Caki2 (cell line): Measurements from ENCODE around the gene RRM1. TPM values are rescaled to one million over a fixed set of nuclear protein-coding genes. Genes with fewer than 3 reads are reported as not detected.
"Not testable (repeated sequence)": the region's sequence is repeated elsewhere in the genome, so short reads cannot be mapped to it uniquely, and the experiment has no call there.

ENCODE experiments used
- DNase-seq: peaks from one replicate; pipeline ENCODE4 v3.0.0-alpha.2; 2015; ENCODE audit warnings: low read depth
- in situ Hi-C: cut with HindIII; loops from 2 replicates; pipeline ENCODE4 v1.10.0; 2016; ENCODE audit warnings: low sequenced_read_pairs, low pct_unique_long_range_greater_than_20kb, mixed read lengths
- total RNA-seq: library from RNA; depleted of rRNA; stranded (reverse); fragments of >200 nt; shearing (Covaris generic); gene quantifications from 2 replicates; pipeline ENCODE4 v1.2.3, GENCODE V29; 2014; ENCODE audit warnings: low replicate concordance

RRM1 gene
- total RNA-seq, 1 experiment from 2014 or later = 104 TPM

DNA sequence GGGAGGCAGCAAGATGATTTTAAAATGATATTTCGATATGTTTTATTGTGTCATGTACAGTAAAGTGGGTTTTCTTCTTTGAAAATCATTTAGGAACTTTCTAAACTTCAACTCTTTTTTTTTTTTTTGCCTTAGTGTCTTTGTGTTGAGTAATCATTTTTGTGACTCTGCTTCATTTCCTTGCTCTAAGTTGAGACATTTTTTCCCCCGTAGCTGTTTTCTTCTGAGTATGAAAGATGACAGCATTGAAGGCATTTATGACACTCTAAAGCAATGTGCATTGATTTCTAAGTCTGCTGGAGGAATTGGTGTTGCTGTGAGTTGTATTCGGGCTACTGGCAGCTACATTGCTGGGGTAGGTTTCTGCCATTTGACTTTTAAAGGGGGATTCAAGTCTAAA lies 23.5 kb downstream of the RRM1 start:
- no peak for DNase-seq
- in situ Hi-C loops = no loop called here

DNA sequence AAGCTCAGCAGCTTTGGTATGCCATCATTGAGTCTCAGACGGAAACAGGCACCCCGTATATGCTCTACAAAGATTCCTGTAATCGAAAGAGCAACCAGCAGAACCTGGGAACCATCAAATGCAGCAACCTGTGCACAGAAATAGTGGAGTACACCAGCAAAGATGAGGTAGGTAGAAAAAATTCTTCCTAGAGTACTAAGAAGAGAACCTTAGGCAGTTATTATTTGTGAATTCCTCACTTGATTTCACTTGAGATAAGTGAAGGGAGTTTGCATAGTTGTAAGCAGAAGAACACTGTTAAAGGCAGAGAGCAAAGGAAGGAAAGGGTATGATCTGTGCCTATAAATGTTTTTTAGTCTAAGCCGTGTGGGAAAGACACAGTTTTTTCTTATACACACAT lies 28.6 kb downstream of the RRM1 start:
- no peak for DNase-seq
- in situ Hi-C loops = no loop called here

DNA sequence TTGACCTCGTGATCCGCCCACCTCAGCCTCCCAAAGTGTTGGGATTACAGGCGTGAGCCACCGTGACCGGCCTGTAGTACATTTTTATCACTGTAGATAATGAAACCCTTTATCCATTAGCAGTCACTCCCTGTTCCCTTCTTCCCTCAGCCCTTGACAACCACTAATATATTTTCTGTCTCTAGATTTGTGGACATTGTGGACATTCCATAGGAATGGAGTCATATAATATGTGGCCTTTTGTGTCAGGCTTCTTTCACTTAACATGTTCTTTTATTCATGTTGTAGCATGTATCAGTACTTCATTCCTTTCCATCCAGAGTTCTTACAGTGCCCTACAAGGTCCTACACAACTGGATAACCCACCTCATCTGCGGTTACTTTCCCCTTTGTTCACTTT lies 30.5 kb downstream of the RRM1 start:
- DNase-seq = no peak
- in situ Hi-C loops = no loop called here

DNA sequence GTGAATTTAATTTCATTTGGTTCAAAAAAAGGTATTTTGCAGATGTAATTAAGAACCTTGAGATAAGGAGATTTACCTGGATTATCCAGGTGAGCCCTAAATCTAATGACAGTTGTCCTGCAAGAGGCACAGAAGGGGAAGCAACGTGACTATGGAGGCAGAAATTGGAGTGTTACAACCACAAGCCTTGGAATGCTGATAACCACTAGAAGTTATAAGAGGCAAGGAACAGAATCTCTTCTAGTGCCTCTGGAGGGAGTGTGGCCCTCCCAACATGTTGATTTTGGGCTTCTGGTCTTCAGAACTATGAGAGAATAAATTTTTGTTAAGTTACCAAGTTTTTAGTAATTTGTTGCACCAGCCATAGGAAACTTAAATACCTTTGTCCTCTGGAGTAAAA lies 32.8 kb downstream of the RRM1 start:
- in situ Hi-C loops = no loop called here

DNA sequence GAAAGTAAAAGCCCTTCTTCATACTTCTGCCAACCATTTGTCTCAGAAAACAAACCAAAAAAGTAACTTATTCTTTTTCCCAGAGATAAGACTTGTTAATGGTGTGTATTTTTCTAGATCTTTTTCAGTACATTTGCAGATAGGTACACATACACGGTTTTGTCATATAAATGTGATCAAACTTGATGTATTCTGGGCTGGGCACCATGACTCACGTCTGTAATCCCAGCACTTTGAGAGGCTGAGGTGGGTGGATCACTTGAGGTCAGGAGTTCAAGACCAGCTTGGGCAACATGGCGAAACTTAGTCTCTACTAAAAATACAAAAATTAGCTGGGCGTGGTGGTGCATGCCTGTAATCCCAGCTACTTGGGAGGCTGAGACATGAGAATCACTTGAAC lies 35.6 kb downstream of the RRM1 start:
- in situ Hi-C loops, DNase-seq: not testable (repeated sequence)

More for the DNA sequence above, 32.8 kb downstream of the RRM1 start:
- no peak for DNase-seq

DNA sequence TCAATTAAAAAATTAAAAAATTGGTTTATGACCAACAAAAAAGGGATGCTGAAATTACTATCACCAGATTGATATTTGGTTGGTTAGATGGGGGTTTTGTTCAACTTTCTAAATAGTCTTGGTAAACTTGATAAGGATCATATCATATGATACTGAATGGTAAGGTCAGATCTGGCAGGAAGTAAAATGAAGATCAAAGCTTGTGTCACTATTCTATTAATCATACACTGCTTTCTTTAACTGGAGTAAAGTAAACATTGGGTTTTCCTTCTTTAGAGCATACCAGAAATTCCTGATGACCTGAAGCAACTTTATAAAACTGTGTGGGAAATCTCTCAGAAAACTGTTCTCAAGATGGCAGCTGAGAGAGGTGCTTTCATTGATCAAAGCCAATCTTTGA lies 40.2 kb downstream of the RRM1 start:
- peak; percentile 43 for DNase-seq
- in situ Hi-C loops = no loop called here

DNA sequence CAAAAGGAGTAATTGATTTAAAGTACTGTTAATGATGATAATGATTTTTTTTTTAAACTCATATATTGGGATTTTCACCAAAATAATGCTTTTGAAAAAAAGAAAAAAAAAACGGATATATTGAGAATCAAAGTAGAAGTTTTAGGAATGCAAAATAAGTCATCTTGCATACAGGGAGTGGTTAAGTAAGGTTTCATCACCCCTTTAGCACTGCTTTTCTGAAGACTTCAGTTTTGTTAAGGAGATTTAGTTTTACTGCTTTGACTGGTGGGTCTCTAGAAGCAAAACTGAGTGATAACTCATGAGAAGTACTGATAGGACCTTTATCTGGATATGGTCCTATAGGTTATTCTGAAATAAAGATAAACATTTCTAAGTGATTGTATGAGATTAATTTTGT lies 43.9 kb downstream of the RRM1 start:
- DNase-seq = no peak
- in situ Hi-C loops = no loop called here

DNA sequence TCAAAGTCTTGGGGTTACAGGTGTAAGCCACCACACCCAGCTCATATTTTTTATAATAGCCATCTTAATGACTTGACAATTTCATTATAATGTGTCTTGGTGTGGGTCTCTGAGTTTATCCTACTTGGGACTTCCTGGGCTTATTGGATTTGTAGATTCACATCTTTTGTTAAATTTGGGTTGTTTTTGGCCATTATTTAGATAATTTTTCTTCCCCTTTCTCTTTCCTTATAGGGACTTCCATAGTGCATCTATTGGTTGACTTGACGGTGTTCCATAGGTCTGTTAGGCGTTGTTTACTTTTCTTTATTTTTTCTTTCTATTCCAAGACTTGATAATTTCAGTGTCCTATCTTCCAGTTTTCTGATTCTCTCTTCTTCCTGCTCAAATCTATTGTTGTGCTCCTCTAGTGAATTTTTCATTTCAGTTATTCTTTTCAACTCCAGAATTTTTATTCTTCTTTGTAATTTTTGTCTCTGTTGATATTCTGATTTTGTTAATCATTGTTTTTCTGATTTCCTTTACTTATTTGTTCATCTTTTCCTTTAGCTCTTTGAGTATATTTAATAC lies 45.6 kb downstream of the RRM1 start:
- in situ Hi-C loops = no loop called here
- DNase-seq = no peak

DNA sequence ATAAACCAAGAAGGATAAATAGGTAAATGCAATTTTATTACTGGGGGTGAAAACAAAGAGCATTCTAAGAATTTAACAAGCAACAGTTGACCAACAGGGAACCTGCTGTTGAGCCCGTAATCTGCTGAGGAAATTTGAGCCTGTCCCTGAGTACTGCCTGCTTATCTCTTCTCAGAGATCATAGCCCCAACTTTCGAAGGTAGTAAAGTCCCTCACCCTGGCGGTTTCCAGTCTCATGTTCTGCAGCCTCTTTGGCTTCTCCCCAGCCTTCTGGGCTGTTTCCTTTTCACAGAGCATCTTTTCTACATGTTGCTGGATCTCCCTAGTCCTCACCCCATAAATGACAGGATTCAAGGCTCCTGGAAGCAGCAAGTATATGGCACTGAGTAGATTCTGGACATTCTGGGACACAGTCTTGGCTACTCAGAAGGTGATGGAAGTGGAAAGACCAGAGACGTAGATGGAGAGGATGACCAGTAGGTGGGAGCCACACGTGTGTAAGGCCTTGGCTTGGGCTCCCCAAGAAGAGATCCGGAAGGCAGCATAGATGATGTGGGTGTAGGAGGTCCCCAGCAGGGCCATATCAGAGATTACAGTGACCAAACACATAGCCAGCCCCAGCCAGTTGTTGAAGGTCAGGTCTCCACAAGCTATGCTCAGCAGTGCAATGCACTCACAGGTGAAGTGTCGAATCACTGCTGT lies 51.6 kb downstream of the RRM1 start:
- no peak for DNase-seq
- in situ Hi-C loops = no loop called here

DNA sequence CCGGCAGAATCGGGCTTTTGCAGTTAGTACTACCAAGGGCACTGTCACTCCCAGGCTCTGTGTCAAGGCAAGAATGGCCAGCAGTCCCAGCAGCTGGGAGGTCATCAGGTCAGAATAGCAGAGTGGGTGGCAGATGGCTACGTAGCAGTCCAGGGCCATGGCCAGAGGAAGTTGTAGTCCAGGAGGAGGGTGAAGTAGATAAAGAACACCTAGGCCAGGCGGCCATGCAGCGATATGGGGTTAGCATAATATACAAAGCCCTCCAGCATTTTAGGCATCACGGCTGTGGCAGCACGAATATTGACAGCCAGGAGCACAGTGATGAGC lies 52.1 kb downstream of the RRM1 start:
- in situ Hi-C loops = no loop called here
- no peak for DNase-seq

DNA sequence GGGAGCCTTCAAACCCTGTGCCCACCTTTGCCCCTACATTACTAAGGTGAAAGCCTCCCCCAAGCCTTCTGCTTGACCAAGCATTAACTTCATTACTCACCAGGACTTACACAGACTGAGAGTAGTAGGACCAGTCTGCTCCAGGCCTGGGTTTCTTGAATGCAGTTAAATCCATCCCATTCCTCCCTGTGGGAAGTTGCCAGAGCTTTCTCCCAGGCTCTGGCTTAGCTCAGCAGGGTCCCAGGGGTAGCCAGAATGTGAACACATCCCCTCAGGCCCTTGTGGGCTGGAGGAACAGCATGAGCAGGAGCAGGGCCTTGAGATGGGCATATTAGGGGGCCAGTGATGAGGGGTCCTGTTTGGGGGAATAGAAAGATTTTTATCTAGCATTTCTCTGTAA lies 59.9 kb downstream of the RRM1 start:
- no peak for DNase-seq
- in situ Hi-C loops = no loop called here

DNA sequence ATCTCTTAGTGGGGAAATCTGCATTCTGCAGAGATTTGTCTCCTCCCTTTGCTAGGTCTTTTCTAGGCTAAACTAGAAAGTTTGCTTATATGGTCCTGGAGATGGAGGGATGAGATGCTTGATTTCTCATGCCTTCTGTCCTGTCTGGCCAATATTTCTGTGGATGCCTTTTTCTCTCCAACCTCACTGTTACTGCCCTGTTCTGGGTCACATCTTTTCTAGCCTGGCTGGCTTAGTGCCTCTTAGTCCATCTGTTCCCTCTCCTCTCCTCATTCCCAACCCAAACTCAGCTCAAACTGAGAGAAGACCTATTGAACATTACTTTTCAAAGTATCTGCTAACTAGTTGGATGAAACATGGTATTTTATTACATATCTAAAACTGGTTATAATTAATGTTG lies 62.0 kb downstream of the RRM1 start:
- in situ Hi-C loops = no loop called here
- no peak for DNase-seq

DNA sequence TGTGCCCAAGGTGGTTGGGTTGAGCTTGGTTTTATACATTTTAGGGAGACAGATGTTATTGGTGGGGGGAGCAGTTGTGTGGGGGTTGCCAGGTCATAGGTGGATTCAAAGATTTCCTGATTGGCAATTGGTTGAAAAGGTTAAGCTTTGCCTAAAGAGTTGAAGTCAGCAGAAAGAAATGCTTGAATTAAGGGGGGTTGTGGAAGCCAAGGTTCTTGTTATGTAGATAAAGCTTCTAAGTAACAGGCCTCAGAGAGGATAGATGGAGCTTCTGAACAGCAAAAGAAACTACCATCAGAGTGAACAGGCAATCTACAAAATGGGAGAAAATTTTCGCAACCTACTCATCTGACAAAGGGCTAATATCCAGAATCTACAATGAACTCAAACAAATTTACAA lies 64.2 kb downstream of the RRM1 start:
- DNase-seq, in situ Hi-C loops: not testable (repeated sequence)

DNA sequence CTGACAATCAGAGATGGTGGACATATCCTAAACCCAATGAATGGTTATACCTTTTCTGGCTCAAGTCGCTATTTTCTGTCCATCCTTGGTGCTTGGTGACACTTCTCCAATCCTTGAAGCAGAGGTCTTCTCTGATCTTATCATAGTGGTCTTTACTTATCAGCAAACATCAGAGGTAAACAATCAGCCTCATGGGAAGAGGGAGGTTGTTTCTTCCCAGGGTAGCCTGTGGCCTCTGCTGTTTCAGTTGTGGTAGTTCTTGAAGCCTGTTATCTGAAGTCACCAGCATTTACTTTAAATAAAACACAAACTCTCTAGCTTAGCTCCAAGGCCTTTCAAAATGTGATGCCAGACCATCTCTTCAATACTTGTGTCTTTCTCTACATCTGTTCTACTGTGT lies 66.7 kb downstream of the RRM1 start:
- DNase-seq = no peak
- in situ Hi-C loops = no loop called here

DNA sequence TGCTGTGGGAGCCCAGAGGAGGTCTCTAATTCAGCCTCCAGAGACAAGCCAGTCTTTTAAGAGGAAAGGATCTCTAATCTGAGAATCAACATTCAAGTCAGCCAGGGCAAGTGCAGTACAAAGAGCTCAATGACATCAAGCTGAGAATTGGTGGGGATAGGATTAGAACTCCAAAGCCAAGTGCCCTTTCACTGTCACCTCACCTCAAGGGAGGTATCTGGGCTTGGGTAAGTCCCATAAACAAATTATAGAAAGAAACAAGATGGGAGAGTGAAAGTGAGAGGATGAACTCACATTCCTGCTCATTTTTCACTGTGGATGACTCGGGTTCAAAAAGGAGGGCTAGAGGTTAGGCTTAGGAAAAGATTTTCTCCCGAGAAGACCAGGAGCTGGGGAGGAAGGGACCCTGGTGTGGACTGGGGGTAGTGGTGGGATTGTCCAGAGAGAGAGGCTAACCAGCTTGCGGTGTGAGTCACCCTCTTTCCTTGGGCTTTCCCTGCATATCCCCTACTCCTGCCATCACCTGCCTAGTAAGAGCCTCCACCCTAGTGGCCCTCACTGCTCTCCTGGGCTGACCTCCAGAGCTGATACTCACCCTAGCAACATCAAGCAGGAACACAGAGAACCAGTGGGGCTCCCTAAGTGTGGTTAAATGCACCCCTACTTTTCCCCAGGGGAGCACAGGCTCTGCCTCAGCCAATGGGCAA lies 70.4 kb downstream of the RRM1 start:
- in situ Hi-C loops = no loop called here

DNA sequence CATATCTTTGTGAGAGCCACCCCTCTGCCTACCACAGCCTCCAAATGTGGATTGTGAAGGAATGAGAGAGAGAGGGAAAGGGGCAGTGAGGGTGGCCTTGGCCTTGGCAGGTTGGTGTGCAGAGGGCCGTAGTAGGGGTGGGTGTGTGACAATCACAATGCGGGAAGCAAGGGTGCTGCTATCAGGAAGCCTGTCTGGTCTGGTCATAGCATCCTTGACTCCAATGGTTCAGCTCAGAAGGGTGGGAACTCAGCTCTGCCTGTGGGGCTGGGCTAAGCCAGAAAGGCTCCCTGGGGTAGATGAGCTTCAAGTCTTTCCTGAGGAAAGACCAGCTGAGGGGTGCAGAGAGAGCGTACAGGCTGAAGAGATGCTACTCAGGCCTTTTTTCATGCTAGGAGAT lies 72.7 kb downstream of the RRM1 start:
- in situ Hi-C loops = no loop called here
- DNase-seq = no peak

More for the DNA sequence above, 70.4 kb downstream of the RRM1 start:
- no peak for DNase-seq

DNA sequence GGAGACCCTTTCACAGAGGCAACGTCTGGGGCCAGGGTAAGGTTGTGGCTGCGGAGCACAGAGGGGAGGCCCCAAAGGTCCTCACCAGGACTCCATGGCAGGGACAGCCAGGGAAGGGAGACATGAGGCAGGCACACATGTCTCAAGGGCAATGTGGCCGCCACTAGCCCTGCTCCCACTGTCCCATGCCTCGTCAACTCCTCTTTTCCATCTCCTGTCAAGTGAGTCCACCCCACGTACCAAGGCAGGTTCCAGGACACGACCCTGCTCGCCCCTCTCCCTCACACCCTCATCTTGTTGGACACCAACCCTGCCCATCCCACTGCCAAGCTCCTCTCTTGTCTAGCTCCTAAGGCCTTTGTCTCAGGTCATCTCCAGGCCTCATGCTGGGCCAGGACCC lies 73.2 kb downstream of the RRM1 start:
- in situ Hi-C loops = no loop called here
- no peak for DNase-seq

DNA sequence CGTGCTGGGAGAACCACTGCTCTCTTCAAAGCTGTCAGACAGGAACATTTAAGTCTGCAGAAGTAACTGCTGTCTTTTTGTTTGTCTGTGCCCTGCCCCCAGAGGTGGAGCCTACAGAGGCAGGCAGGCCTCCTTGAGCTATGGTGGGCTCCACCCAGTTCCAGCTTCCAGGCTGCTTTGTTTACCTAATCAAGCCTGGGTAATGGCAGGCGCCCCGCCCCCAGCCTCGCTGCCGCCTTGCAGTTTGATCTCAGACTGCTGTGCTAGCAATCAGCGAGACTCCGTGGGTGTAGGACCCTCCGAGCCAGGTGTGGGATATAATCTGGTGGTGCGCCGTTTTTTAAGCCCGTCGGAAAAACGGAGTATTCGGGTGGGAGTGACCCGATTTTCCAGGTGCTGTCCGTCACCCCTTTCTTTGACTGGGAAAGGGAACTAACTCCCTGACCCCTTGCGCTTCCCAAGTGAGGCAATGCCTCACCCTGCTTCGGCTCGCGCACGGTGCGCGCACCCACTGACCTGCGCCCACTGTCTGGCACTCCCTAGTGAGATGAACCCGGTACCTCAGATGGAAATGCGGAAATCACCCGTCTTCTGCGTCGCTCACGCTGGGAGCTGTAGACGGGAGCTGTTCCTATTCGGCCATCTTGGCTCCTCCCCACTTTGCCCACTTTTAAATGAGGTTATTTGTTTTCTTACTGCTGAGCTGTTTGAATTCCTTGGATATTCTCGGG lies 81.2 kb downstream of the RRM1 start:
- in situ Hi-C loops, DNase-seq: not testable (repeated sequence)
